ENCODE data around the gene PCSK7. TPM values are rescaled to one million over a fixed set of nuclear protein-coding genes. Genes with fewer than 3 reads are reported as not detected.

PCSK7 gene
- total and polyA plus RNA-seq, 2 of the 8 experiments (the other 6 are each of a cell fraction or from before 2014, with no cell fraction given), result 23.4 to 38.5 TPM

DNA sequence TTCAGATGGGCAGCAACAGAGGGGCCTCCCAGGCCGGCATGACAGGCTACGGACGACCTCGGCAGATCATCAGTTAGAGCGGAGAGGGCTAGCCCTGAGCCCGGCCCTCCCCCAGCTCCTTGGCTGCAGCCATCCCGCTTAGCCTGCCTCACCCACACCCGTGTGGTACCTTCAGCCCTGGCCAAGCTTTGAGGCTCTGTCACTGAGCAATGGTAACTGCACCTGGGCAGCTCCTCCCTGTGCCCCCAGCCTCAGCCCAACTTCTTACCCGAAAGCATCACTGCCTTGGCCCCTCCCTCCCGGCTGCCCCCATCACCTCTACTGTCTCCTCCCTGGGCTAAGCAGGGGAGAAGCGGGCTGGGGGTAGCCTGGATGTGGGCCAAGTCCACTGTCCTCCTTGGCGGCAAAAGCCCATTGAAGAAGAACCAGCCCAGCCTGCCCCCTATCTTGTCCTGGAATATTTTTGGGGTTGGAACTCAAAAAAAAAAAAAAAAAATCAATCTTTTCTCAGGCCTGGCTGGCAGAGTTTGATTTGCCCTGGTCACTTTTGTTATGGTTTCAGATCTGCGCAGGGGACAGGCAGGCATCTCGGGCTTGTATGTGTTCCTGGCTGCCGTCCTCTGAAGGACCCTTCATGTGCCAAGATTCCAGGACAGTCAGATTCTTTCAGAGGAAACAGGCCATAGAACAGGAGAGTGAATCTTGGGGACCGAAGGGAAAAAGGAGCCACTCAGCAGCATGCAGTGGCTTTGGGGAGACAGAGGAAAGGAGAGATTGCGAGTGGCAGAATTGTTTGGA, 27.4 kb downstream of the PCSK7 start:
- Histone ChIP-seq H3K79me1 (ENCODE audit: low read depth, low read length) (no peaks in the 10 kb centered on the region; the same call in 1 of the 2 replicates), H2AK5ac (ENCODE audit: low read depth, low read length) (no peak overlapping the region), H2BK5ac (ENCODE audit: low read depth, low read length) (no peak overlapping the region), H3K23ac (ENCODE audit: insufficient read length) (no peak overlapping the region), H2BK20ac (ENCODE audit: low read length) (no peak overlapping the region), H2AFZ (ENCODE audit: low read length) (no peak overlapping the region), H3K23me2 (ENCODE audit: low read depth, low read length) (peaks cover 4% of the 10 kb centered on the region; the same call in 1 of the 2 replicates), H3K27ac (ENCODE audit: low read depth, low read length) (no peak overlapping the region; the same call in 1 of the 2 replicates), H4K91ac (replicated peaks; ENCODE audit: insufficient read length, low read length) (no peak overlapping the region), H3K4me3 (ENCODE audit: extremely low read depth in 1 of 4, insufficient read depth in 2 of 4, low read depth in 3 of 4, low read length in 4 of 4) (no peak overlapping the region), H3K14ac (ENCODE audit: insufficient read length) (no peak overlapping the region), H3K27me3 (replicated peaks in 1 of 4; ENCODE audit: control insufficient read depth in 3 of 4, extremely low read depth in 1 of 4, insufficient read depth in 3 of 4, low read length in 3 of 4) (no peaks in the 10 kb centered on the region; a peak in 1 of 7 replicates), H4K20me1 (replicated peaks in 1 of 2; ENCODE audit: control insufficient read depth in 1 of 2, insufficient read depth in 2 of 2, low read length in 2 of 2) (no peaks in the 10 kb centered on the region), H3K4me2 (ENCODE audit: insufficient read depth in 1 of 2, low read depth in 2 of 2, low read length in 2 of 2) (no peak overlapping the region), H3K9me3 (ENCODE audit: insufficient read depth in 2 of 2, low read depth in 1 of 2, low read length in 1 of 2) (no peaks in the 10 kb centered on the region), H3K56ac (replicated peaks; ENCODE audit: insufficient read length, low read depth, low read length) (no peak overlapping the region), H3K18ac (ENCODE audit: extremely low read depth, low read length) (no peak overlapping the region), H2BK15ac (ENCODE audit: low read length) (no peak overlapping the region), H4K5ac (ENCODE audit: insufficient read length, low read depth, low read length) (no peak overlapping the region), H3K36me3 (ENCODE audit: control insufficient read depth in 2 of 4, insufficient read depth in 4 of 4, low read length in 3 of 4) (peaks cover 2 to 8% (median 5%) of the 10 kb centered on the region in 4 experiments; a peak in 3 of 8 replicates), H4K8ac (ENCODE audit: extremely low read depth, insufficient read depth, low read length) (peak overlapping the region; percentile 47), H2BK120ac (replicated peaks; ENCODE audit: low read depth, low read length) (no peak overlapping the region), H3K9ac (replicated peaks in 1 of 4; ENCODE audit: extremely low read depth in 1 of 4, low read depth in 3 of 4, low read length in 3 of 4) (no peak overlapping the region), H3K79me2 (ENCODE audit: control insufficient read depth in 1 of 2, insufficient read depth in 2 of 2, low read length in 2 of 2) (peaks cover 0 to 14% of the 10 kb centered on the region in 2 experiments; a peak in 1 of 4 replicates), H2BK12ac (ENCODE audit: low read depth, low read length) (no peak overlapping the region), H3K4me1 (replicated peaks in 1 of 4; ENCODE audit: control insufficient read depth in 3 of 4, insufficient read depth in 4 of 4, low read length in 3 of 4) (peaks cover 0 to 19% (median 16%) of the 10 kb centered on the region in 4 experiments; a peak in 6 of 7 replicates), H3K4ac (replicated peaks; ENCODE audit: insufficient read length, low read depth, low read length) (no peak overlapping the region)
- WGBS, 2 experiments (ENCODE audit: extremely low coverage in 1 of 2, insufficient coverage in 1 of 2, insufficient read length in 1 of 2, insufficient replicate concordance in 2 of 2, low coverage in 1 of 2, low lambda C conversion rate in 2 of 2, missing lambda C conversion rate in 1 of 2), result 91 to 100% methylated on average over 1 to 17 of the region's 17 CpGs
- CTCF ChIA-PET (ENCODE audit: partially characterized antibody), result interaction anchor here (0.7 to 18.7 kb wide), 8 partner anchors 8 to 369 kb away, joined by 3 to 449 read pairs (median 7); partner anchors contain the start of genes PCSK7, RNF214 and SIDT2
- POLR2A ChIA-PET (ENCODE audit: partially characterized antibody), result interaction anchor here (0.6 to 10.3 kb wide), 8 partner anchors 9 to 60 kb away, joined by 3 to 153 read pairs (median 6); partner anchors contain the start of genes PAFAH1B2, PCSK7, RNF214 and SIDT2
- TF ChIP-seq CHD1 (IDR thresholded peaks at IDR 0.05; ENCODE audit: low read depth, low read length), result no peak
- TF ChIP-seq SAP30 (IDR thresholded peaks at IDR 0.05; ENCODE audit: insufficient read depth, insufficient replicate concordance, low read length), result no peak
- 0 out of 2 replicates have a peak, but pooled peaks have one; percentile 34 for TF ChIP-seq POLR2AphosphoS5 (IDR thresholded peaks at IDR 0.05; ENCODE audit: low read depth, low read length)
- peak in 1 of 2 experiments; percentile 66; a peak in 1 of 3 replicates for TF ChIP-seq POLR2A (IDR thresholded peaks at IDR 0.05; ENCODE audit: control extremely low read depth in 1 of 2, low read depth in 2 of 2, low read length in 2 of 2)
- DNase-seq (ENCODE audit: low read depth in 1 of 2, low spot score in 2 of 2), result no peak
- FAIRE-seq, result no peak

Data from H1 (cell line).